Endothelial cell of hepatic sinusoid (primary cell): ENCODE measurements around the gene FAM72D.
"Not testable (repeated sequence)": the region's sequence is repeated elsewhere in the genome, so short reads cannot be mapped to it uniquely, and the experiment has no call there.

ENCODE experiments used
- in situ Hi-C: cut with HindIII; loops from 2 replicates; pipeline ENCODE4 v1.10.0; 2017; ENCODE audit warnings: low sequenced_read_pairs

The FAM72D gene

DNA sequence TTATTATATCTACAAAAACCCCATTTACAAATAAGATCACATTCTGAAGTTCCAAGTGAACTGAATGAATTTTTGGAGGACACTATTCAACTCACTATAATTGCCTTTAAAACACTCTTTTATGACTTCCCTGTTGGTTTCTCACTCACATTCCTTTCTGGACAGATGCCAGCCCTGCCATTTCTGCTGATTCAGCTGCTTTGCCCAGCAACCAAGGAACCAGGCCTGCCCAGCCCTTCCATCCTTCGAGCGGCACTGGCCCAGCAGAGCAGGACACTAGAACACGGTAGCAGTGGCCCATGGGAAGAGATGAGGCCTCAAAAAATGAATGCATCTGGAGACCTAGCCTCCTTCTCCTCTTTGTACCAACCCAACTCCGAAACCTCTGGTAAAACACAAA is 50.5 kb downstream of the FAM72D start:
- in situ Hi-C loops = not testable (repeated sequence)

DNA sequence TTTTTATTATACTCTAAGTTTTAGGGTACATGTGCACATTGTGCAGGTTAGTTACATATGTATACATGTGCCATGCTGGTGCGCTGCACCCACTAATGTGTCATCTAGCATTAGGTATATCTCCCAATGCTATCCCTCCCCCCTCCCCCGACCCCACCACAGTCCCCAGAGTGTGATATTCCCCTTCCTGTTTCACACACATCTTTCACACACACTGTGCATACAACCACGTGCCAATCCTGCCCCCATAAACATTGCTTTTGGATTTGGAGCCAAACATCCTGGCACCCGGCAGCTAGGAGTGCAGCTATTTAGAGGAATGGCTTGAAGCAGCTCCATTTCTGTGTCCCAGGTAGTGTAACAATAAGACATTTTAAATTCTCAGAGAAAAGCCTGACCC is 51.4 kb downstream of the FAM72D start:
- in situ Hi-C loops = not testable (repeated sequence)

DNA sequence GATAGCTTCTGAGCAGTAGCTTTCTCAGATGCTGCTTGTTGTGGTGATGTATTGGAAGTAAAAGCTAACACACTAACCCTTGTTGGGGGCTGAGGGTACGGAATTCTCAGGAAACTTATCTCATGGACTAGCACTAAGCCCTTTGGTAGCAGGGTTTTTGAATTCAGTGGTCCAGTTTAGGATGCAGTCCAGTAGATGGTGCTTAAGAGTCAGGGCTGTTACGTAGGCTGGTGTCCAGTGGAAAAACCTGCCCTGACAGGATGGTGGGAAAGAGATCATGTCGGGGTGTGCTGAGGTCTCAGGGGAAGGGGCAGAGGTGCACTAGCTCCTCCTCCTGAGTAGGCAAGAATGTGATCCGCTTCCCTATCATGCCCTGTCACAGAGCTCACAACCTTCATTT is 59.6 kb downstream of the FAM72D start:
- in situ Hi-C loops = not testable (repeated sequence)

DNA sequence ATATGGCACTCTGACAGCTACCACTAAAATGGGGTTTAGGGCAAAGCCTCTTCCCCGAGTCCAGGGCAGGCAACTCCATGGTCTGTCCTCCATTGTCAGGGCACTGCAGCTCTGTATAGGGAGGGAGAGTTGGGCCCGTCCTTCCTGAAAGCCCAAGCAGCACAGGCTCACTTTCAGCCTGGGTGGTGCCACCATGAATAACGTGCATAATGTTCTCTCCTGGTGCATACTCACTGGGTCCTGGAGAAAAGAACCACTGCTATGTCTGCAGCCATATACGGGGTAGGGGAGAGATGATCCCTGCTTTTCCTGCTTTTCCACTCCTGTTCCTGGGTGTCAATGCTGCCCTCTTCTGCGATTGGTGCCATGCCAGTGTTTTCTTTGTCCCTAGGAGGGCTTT is 60.1 kb downstream of the FAM72D start:
- in situ Hi-C loops = not testable (repeated sequence)

DNA sequence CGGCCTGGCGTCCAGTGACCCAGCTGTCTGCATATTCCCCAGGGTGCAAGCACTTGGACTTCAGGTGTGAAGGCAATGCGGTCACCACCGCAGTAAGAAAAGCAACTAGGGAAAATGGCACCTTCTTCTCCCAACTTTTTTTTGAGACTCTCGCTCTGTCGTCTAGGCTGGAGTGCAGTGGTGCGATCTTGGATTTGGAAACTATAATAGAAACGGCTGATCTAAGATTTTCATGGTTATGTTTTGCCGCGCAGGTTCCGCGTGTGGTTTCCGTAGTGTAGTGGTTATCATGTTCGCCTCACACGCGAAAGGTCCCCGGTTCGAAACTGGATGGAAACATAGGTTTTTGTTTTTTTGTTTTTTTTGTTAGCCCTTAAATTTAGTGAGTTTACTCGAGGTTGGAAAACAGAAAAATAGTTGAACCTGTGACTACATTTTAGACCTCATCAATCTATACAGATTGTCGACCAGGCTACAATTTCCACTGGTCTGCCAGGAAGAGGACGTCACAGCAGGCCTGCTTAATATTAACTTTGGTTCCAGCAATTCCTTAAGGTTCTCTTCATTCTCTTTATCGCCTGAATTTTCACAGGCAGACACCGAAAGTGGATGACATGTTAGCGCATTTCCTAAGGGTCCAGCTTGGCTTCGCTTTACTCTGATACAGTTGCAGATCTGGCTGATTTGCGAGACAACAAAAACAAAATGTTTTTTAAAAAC is 61.3 kb downstream of the FAM72D start:
- in situ Hi-C loops = not testable (repeated sequence)

DNA sequence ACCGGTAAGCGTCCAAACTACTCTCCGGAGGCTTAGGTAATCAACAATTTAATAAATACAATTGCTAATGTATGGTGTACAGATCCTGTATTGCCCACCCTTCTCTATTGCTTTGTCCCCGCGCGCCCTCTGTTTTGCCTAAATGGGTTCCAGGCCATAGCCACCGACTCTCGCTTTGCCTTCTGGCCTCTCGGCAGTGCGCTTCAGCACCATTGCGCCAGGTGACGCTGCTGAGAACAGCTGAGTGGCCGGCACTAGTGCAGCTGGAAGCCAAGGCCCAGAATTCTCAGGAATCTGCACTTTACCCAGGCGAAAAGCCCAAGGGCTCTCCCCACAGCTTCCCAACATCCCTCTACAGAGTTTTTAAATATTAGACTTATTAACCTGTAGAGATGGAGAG is 61.9 kb downstream of the FAM72D start:
- in situ Hi-C loops = not testable (repeated sequence)

DNA sequence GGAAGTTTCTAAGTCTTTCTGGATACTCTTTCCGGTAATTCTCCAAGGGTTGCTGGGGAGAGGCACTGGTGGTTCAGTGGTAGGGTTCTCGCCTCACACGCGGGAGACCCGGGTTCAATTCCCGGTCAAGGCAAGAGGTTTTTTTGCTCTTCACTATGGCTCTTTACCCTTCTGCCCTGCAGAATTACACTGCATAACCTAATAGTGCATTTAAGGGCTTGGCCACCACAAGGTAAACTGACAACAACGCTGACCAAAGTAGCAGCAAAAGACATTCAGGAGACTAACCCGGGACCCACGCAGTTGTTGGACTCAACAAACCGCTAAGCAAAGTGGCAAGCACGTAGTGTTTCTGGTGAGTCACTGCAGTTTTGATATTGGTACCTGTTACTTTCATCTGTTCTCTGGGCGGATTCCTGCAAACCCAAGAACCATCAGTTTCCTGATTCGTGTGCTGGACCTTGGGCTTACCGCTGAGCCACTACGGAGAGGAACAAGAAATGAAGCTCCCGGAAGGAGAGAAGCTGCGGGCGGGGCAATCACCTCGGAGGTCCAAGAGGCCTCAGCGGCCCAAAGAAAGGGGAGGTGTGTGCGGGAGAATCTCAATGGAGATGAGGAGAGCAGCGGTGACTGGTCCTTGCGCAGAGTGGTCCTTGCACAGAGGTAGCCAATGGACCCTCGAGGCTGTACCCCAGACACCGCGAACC is 65.4 kb downstream of the FAM72D start:
- in situ Hi-C loops = not testable (repeated sequence)
